Heart right ventricle (tissue), 16 donors: Measurements from ENCODE around the gene LBHD1. TPM values are rescaled to one million over a fixed set of nuclear protein-coding genes. Genes with fewer than 3 reads are reported as not detected.
"Not testable (repeated sequence)": the region's sequence is repeated elsewhere in the genome, so short reads cannot be mapped to it uniquely, and the experiment has no call there.

Experiments used
- ATAC-seq, 8 donors: fragments of 200-7000 bp; cut with Tn5 transposase; one replicate each; pipeline ENCODE4 v1.9.1; 2020; ENCODE audit warnings: mild to moderate bottlenecking in 8 of 8, moderate library complexity in 8 of 8, moderate number of reproducible peaks in 1 of 8
- DNase-seq, 2 donors: peaks; one replicate each; pipeline ENCODE4 v3.0.0-alpha.2; 2020
- H3K27ac ChIP-seq, 10 donors: fragments of 200-600 bp; sonication (generic) in 2 of 10; one replicate each; pipeline versions ENCODE4 v1.5.0 to v1.8.0; 2020 to 2022; ENCODE audit warnings: mild to moderate bottlenecking in 3 of 10
- H3K27me3 ChIP-seq, 7 donors: fragments of 200-600 bp; one replicate each; pipeline ENCODE4 v1.8.0; 2021 to 2022; ENCODE audit warnings: mild to moderate bottlenecking in 2 of 7
- H3K36me3 ChIP-seq, 9 donors: fragments of 200-600 bp; sonication (generic) in 1 of 9; one replicate each; pipeline versions ENCODE4 v1.5.0 to v1.8.0; 2020 to 2022; ENCODE audit warnings: mild to moderate bottlenecking in 2 of 9
- H3K4me1 ChIP-seq, 9 donors: fragments of 200-600 bp; sonication (generic) in 1 of 9; one replicate each; pipeline versions ENCODE4 v1.5.0 to v1.8.0; 2020 to 2022; ENCODE audit warnings: mild to moderate bottlenecking in 4 of 9
- H3K4me3 ChIP-seq, 10 donors: fragments of 200-600 bp; sonication (generic) in 2 of 10; one replicate each; pipeline versions ENCODE4 v1.5.0 to v1.8.0; 2020 to 2022; ENCODE audit warnings: mild to moderate bottlenecking in 7 of 10, moderate library complexity in 2 of 10
- H3K9me3 ChIP-seq, 11 donors: fragments of 200-600 bp in 10 of 11; sonication (generic) in 2 of 11; one replicate each; pipeline versions ENCODE4 v1.5.0 to v1.8.0; 2013 to 2022; ENCODE audit warnings: mild to moderate bottlenecking in 2 of 11, control low read depth in 1 of 11, moderate library complexity in 1 of 11
- CTCF ChIP-seq, 9 donors: fragments of 200-600 bp; sonication (generic) in 2 of 9; IDR thresholded peaks; one replicate each; pipeline versions ENCODE4 v1.5.0 to v1.8.0; 2021 to 2022; ENCODE audit warnings: antibody characterized with exemption in 9 of 9, mild to moderate bottlenecking in 5 of 9, moderate library complexity in 1 of 9
- WGBS, 2 donors: extraction: QIAGEN DNeasy Blood & Tissue Kit; methylation state at CpG; one replicate each; pipeline ENCODE4 v1.1.7; 2013; ENCODE audit warnings: inconsistent platforms in 1 of 2; 5-methylcytosine and 5-hydroxymethylcytosine counted together
- intact Hi-C, 10 donors: fragments of 100-400 bp; cut with DNase I; formaldehyde crosslinking; loops; one replicate each; pipeline versions ENCODE4 v1.11.1 to v1.14.2; 2022
- polyA plus RNA-seq, 2 donors: library from polyadenylated mRNA; stranded (reverse); fragments of 200-250 nt; gene quantifications; one replicate each; pipeline ENCODE4 v1.2.3, GENCODE V29; 2013
- total RNA-seq, 10 donors: library from RNA; stranded (reverse); fragmentation: NEBNext Ultra II Directional in 3 of 10; extraction: Animal tissue kit (Norgen Biotek cat#: 25700) in 3 of 10; gene quantifications; one replicate each; pipeline versions ENCODE4 v1.2.1 to v1.2.4, GENCODE V29; 2021 to 2023
- donor health status: Arrhythmogenic right ventricular cardiomyopathy.
- donor health status: ischemic (EF 13 %, LVEDD 7.1; RV severe dilation, severe dysfunction).
- donor health status: healthy with polysubstance abuse.
- donor health status: DM: no; HTN: yes; CAD: no.
- donor health status: DM: no; HTN: no; CAD: no.
- donor health status: ischemic (EF 25% LVEDD 6.9; RV normal size, moderate dysfunction).
- donor health status: ischemic (EF 25% LVEDD 5.7; RV mildly dilated, moderate dysfunction).
- donor health status: healthy.
- donor health status: DM: yes; HTN: yes; CAD: no.
- donor health status: Ischemic cardiomyopathy.
- donor health status: ischemic (EF 35%, LVEDD 5.7; RV mildly dilated, moderate dysfunction).
- donor health status: nonischemic (EF 11% LVEDD 7.7; RV severe dilation, severe dysfunction).
- donor health status: DM: yes; HTN: yes; CAD: no.
- donor health status: PGD.
- donor health status: ischemic (EF 29% LVEDD 5.4; RV normal size, mild dysfunction).
- donor health status: nonischemic (EF 23%, LVEDD 6.1; RV moderate dilation, normal function).

LBHD1 gene
- total and polyA plus RNA-seq, 12 donors = 1.6 to 6.4 (median 3.0) TPM

GRCh38 chr11:62677714-62678113, 5.6 kb upstream of the LBHD1 start:
- Histone ChIP-seq H3K27me3 (no peaks in the 10 kb centered on the region), H3K9me3 (no peaks in the 10 kb centered on the region), H3K4me3 (peak overlapping the region in 8 of 10 donors; percentile 76 to 100 (median 94)), H3K36me3 (peaks cover 0 to 55% (median 17%) of the 10 kb centered on the region in 9 donors), H3K27ac (peak overlapping the region in 3 of 10 donors; percentile 91 to 93 (median 92)), H3K4me1 (peaks cover 8 to 55% (median 39%) of the 10 kb centered on the region in 9 donors)
- no peak for TF ChIP-seq CTCF (IDR thresholded peaks at IDR 0.05)
- DNase-seq (no peak), ATAC-seq (no peak)
- intact Hi-C loops = no loop called here
- WGBS, 2 donors = 73 to 79% methylated on average over 15 of the region's 15 CpGs

DNA sequence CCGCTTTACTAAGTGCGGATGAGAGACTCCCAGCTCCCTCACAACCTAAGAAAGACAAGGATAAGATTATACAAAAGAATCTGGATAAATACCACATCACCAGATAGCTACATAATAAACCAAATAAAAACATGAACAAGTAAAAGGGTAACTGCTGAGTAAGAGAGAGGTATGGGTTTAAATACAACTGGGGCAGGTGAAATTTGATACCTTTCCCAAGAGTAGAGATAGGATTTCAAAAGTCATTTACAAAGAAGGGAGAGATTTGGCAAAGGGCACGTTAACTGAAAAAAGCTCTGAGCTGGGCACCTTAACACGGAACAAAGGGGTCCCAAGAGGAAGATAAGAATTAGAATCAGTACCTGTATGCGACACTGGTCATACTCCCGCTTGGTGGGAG, 5.1 kb upstream of the LBHD1 start:
- no peak for TF ChIP-seq CTCF (IDR thresholded peaks at IDR 0.05)
- WGBS, 2 donors = 59 to 73% methylated on average over 6 of the region's 6 CpGs
- ATAC-seq (no peak), DNase-seq (no peak)
- no peaks in the 10 kb centered on the region for H3K9me3 ChIP-seq
- H3K36me3 ChIP-seq = peaks cover 0 to 55% (median 17%) of the 10 kb centered on the region in 9 donors
- no peak overlapping the region for H3K4me3 ChIP-seq
- H3K27ac ChIP-seq = no peak overlapping the region
- intact Hi-C loops = no loop called here
- no peaks in the 10 kb centered on the region for H3K27me3 ChIP-seq
- H3K4me1 ChIP-seq = peaks cover 8 to 61% (median 45%) of the 10 kb centered on the region in 9 donors

DNA sequence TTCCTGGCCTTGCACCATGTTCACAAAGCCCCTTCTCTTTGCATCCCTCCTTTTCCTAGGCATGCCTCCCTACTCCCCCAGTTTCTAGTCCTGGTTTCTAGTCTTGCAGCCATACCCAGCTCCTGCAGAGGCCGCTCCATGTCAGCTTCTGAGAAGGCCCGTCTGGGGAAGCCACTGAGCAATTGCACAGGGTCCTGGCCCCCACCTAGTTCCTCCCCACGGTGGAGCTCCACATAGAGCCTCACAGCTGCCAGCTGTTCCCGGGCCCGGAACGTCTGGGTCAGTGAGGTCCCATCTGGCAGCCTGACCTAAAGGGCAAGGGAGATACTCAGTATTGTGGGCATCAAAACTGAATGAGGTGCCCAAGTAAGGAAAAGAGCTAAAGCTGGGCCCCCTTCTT, 4.6 kb upstream of the LBHD1 start:
- WGBS, 2 donors = 46 to 50% methylated on average over 6 of the region's 6 CpGs
- no peak for TF ChIP-seq CTCF (IDR thresholded peaks at IDR 0.05)
- H3K36me3 ChIP-seq = peaks cover 0 to 55% (median 17%) of the 10 kb centered on the region in 9 donors

DNA sequence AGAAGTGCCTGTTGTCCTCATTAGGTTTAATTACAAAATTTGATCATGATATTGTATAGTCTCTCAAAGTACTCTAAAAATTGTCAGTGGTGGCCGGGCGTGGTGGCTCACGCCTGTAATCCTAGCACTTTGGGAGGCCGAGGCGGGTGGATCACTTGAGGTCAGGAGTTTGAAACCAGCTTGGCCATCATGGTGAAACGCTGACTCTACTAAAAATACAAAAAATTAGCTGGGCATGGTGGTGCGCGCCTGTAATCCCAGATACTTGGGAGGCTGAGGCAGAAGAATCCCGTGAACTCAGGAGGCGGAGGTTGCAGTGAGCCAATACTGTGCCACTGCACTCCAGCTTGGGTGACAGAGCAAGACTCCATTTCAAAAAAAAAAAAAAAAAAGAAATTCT, 3.3 kb upstream of the LBHD1 start:
- H3K27ac ChIP-seq, ATAC-seq, H3K27me3 ChIP-seq, intact Hi-C loops, H3K9me3 ChIP-seq, DNase-seq, H3K4me3 ChIP-seq: not testable (repeated sequence)
- 95 to 97% methylated on average over 10 of the region's 10 CpGs for WGBS, 2 donors
- Histone ChIP-seq H3K36me3 (peaks cover 0 to 55% (median 17%) of the 10 kb centered on the region in 9 donors), H3K4me1 (peaks cover 5 to 64% (median 46%) of the 10 kb centered on the region in 9 donors)

More for the DNA sequence above, 4.6 kb upstream of the LBHD1 start:
- no peak overlapping the region for H3K27ac ChIP-seq
- H3K4me3 ChIP-seq = no peak overlapping the region
- H3K9me3 ChIP-seq = no peaks in the 10 kb centered on the region
- intact Hi-C loops = no loop called here
- H3K4me1 ChIP-seq = peaks cover 8 to 63% (median 46%) of the 10 kb centered on the region in 9 donors
- H3K27me3 ChIP-seq = no peaks in the 10 kb centered on the region
- ATAC-seq (no peak), DNase-seq (no peak)

DNA sequence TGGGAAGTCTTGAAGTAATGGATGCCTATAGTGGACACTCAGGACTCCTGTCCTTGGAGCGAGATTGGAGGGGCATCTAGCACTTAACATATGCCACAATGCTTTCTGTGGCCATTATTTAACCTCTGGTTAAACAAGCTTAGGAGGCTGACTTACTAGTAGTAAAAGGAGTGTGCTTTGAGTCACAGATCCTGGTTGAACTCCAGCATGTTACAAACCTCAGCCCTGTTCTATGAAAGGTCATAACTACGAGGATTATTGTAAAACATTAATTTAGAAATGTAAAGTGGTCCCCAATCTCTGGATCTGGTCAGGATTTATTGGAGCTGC, 1.1 kb upstream of the LBHD1 start:
- no peak for TF ChIP-seq CTCF (IDR thresholded peaks at IDR 0.05)
- Histone ChIP-seq H3K9me3 (no peaks in the 10 kb centered on the region), H3K27me3 (no peaks in the 10 kb centered on the region), H3K27ac (peak overlapping the region in 3 of 10 donors; percentile 90 to 94 (median 93)), H3K4me1 (peaks cover 5 to 67% (median 44%) of the 10 kb centered on the region in 9 donors), H3K36me3 (peaks cover 0 to 56% (median 17%) of the 10 kb centered on the region in 9 donors), H3K4me3 (peak overlapping the region in 3 of 10 donors; percentile 84 to 94 (median 94))
- WGBS, 2 donors = 90 to 92% methylated on average over 2 of the region's 2 CpGs
- DNase-seq (no peak), ATAC-seq (no peak)
- intact Hi-C loops = loop anchor here in 2 of 10 donors (5.0 kb wide), 1 partner anchor 34 kb away; the partner anchor contains the start of genes BSCL2 (in 2 of the 2) and GNG3 (in 2 of the 2)
